H54 (cell line): ENCODE data around the gene TBX1.

Experiments used
- DNase-seq: peaks from one replicate; pipeline ENCODE4 v3.0.0; 2011; ENCODE audit warnings: low spot score, mixed read lengths; ENCODE audit not compliant: insufficient read length
- FAIRE-seq: peaks from 3 replicates; lab custom pipeline; 2011; peaks lifted over from hg19 to GRCh38; lab: Jason Lieb, UNC
- POLR2A ChIP-seq: IDR thresholded peaks from 2 replicates; pipeline ENCODE4 v1.6.1; 2011; ENCODE audit warnings: low read depth, mild to moderate bottlenecking, low read length

Gene TBX1

GRCh38 chr22:19801340-19802000, 40.9 kb downstream of the TBX1 start:
- FAIRE-seq (no peak), DNase-seq (no peak)
- TF ChIP-seq POLR2A = no peak

- FAIRE-seq = no peak
- DNase-seq = no peak
- TF ChIP-seq POLR2A = no peak
These were observed 41.7 kb downstream of the TBX1 start for GRCh38 chr22:19802001-19802893.

- no peak for DNase-seq
- no peak for TF ChIP-seq POLR2A
- FAIRE-seq = no peak
These were observed 42.5 kb downstream of the TBX1 start for GRCh38 chr22:19802894-19803735.

- DNase-seq (no peak), FAIRE-seq (no peak)
- no peak for TF ChIP-seq POLR2A
These were observed 43.2 kb downstream of the TBX1 start for GRCh38 chr22:19803736-19804267.

- no peak for FAIRE-seq
- DNase-seq = peak; percentile 34
- TF ChIP-seq POLR2A = no peak
These were observed 45.2 kb downstream of the TBX1 start for GRCh38 chr22:19805821-19806212.

- FAIRE-seq = no peak
- no peak for TF ChIP-seq POLR2A
- peak; percentile 46 for DNase-seq
These were observed 45.9 kb downstream of the TBX1 start for GRCh38 chr22:19806213-19807160.

GRCh38 chr22:19807161-19807913, 46.8 kb downstream of the TBX1 start:
- no peak for TF ChIP-seq POLR2A
- no peak for FAIRE-seq
- no peak for DNase-seq

GRCh38 chr22:19807914-19808872, 47.6 kb downstream of the TBX1 start:
- no peak for DNase-seq
- FAIRE-seq = no peak

GRCh38 chr22:19808873-19809478, 48.4 kb downstream of the TBX1 start:
- no peak for FAIRE-seq
- DNase-seq = no peak
- TF ChIP-seq POLR2A = no peak

More at GRCh38 chr22:19807914-19808872, 47.6 kb downstream of the TBX1 start:
- no peak for TF ChIP-seq POLR2A

- FAIRE-seq (no peak), DNase-seq (no peak)
- TF ChIP-seq POLR2A = no peak
These were observed 49.2 kb downstream of the TBX1 start for GRCh38 chr22:19809741-19810140.
